Measurements from ENCODE around the gene TMTC2. TPM values are rescaled to one million over a fixed set of nuclear protein-coding genes. Genes with fewer than 3 reads are reported as not detected.

TMTC2 gene
- total and polyA plus RNA-seq, 10 of the 15 experiments (the other 5 are each of a cell fraction or from before 2014, with no cell fraction given) = 0.14 to 9.7 (median 1.2) TPM

DNA sequence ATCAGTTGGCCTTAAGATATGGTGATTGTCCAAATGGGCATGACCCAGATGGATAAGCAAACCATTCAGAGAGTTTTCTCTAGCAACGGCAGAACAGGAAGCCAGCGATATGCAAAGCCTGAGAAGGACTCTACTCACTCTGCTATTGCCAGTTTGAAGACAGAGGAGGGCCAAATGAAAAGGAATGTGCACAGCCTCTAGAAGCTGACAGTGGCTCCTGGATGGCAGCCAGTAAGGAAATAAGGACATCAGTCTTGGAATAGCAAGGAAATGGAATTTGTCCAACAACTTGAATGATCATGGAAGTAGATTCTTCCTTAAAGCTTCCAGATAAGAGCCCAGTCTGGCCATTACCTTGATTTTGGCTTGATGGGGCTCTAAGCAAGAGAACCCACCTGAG is 60.0 kb downstream of the TMTC2 start (continued):
- TF ChIP-seq, protein P1, sequence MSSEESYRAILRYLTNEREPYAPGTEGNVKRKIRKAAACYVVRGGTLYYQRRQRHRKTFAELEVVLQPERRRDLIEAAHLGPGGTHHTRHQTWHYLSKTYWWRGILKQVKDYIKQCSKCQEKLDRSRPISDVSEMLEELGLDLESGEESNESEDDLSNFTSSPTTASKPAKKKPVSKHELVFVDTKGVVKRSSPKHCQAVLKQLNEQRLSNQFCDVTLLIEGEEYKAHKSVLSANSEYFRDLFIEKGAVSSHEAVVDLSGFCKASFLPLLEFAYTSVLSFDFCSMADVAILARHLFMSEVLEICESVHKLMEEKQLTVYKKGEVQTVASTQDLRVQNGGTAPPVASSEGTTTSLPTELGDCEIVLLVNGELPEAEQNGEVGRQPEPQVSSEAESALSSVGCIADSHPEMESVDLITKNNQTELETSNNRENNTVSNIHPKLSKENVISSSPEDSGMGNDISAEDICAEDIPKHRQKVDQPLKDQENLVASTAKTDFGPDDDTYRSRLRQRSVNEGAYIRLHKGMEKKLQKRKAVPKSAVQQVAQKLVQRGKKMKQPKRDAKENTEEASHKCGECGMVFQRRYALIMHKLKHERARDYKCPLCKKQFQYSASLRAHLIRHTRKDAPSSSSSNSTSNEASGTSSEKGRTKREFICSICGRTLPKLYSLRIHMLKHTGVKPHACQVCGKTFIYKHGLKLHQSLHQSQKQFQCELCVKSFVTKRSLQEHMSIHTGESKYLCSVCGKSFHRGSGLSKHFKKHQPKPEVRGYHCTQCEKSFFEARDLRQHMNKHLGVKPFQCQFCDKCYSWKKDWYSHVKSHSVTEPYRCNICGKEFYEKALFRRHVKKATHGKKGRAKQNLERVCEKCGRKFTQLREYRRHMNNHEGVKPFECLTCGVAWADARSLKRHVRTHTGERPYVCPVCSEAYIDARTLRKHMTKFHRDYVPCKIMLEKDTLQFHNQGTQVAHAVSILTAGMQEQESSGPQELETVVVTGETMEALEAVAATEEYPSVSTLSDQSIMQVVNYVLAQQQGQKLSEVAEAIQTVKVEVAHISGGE (CRISPR knock-in tag; IDR thresholded peaks at IDR 0.05) = no peak
- no peak for TF ChIP-seq GATAD2B (conservative IDR thresholded peaks at IDR 0.05; ENCODE audit: low read depth)
- no peak for TF ChIP-seq DPF2 (IDR thresholded peaks at IDR 0.05)

DNA sequence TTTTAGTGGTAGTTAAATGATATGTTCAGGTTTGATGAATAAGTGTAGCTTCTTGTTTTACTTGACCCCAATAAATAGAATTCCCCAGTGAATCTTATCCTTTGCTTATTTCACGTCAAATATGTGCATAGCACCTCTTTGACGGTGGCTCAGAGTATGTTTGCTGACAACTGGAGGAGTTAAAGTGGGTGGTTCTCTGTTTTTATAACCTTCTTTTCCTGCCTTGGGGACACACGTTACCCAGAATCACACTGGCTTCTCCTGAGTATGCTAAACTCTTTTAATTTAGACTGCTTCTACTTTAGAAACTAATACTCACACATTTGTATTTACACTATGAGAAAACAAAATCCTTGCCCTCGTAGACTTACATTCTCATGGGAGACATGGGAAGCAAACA is 62.3 kb downstream of the TMTC2 start:
- SMC1A ChIA-PET (ENCODE audit: uncharacterized antibody, unreplicated experiment) = interaction anchor here (0.8 to 1.3 kb wide), 2 partner anchors 11 to 12 kb away, joined by 3 to 4 read pairs; no protein-coding TSS in a partner anchor
- WGBS (ENCODE audit: insufficient coverage, insufficient replicate concordance, low lambda C conversion rate, missing lambda C conversion rate) = 76% methylated on average over 4 of the region's 4 CpGs

More for the DNA sequence above, 62.3 kb downstream of the TMTC2 start:
- no peaks in the 10 kb centered on the region for H3K27me3 ChIP-seq (replicated peaks in 1 of 2; ENCODE audit: control insufficient read depth in 2 of 2, insufficient read depth in 2 of 2, low read length in 1 of 2)
- H2AFZ ChIP-seq (ENCODE audit: control insufficient read depth, low read depth, low read length) = no peak overlapping the region
- CTCF ChIA-PET = no interaction called here
- no peaks in the 10 kb centered on the region for H3K4me1 ChIP-seq (ENCODE audit: control insufficient read depth, insufficient read depth, low read length)
- H3K9me3 ChIP-seq (replicated peaks; ENCODE audit: control insufficient read depth, insufficient read depth, low read length) = no peaks in the 10 kb centered on the region
- H3K9ac ChIP-seq (ENCODE audit: control insufficient read depth, insufficient read depth, low read length) = no peak overlapping the region
- intact Hi-C loops (cut with micrococcal nuclease; ENCODE audit: unreplicated experiment) (no loop called here), in situ Hi-C loops (cut with MboI) (no loop called here)
- no peak overlapping the region for H3K4me3 ChIP-seq
- no peak overlapping the region for H3K27ac ChIP-seq (ENCODE audit: control insufficient read depth, insufficient read depth)
- H4K20me1 ChIP-seq (ENCODE audit: control insufficient read depth, insufficient read depth) = no peaks in the 10 kb centered on the region
- DNase-seq (ENCODE audit: low read depth, low spot score) (no peak), ATAC-seq (no peak), FAIRE-seq (no peak)
- H3K4me2 ChIP-seq (ENCODE audit: control insufficient read depth, insufficient read depth) = no peak overlapping the region
- H3K79me2 ChIP-seq (ENCODE audit: control insufficient read depth, insufficient read depth, low read length) = no peaks in the 10 kb centered on the region
- no peaks in the 10 kb centered on the region for H3K36me3 ChIP-seq (ENCODE audit: control insufficient read depth in 2 of 2, insufficient read depth in 2 of 2, low read length in 1 of 2)
- BruUV-seq (replicated peaks) = no TSS peak
- POLR2A ChIA-PET = no interaction called here
- RAD21 ChIA-PET (ENCODE audit: unreplicated experiment) = no interaction called here
- no peak for TF ChIP-seq MTA3 (IDR thresholded peaks at IDR 0.05; ENCODE audit: borderline replicate concordance, low read length)
- no peak for TF ChIP-seq SUZ12 (IDR thresholded peaks at IDR 0.05; ENCODE audit: unreplicated experiment)

Measured in GM12878 (cell line).